Left ventricle myocardium inferior (tissue), 1 donor: ENCODE results near the gene CYP4Z1. TPM values are rescaled to one million over a fixed set of nuclear protein-coding genes. Genes with fewer than 3 reads are reported as not detected.

Experiments
- DNase-seq: peaks from one replicate; pipeline ENCODE4 v3.0.0-alpha.2; 2020
- H3K27ac ChIP-seq: fragments of 200-600 bp; replicated peaks from 2 replicates; pipeline ENCODE4 v1.8.0; 2021
- H3K27me3 ChIP-seq: fragments of 200-600 bp; 2 replicates; pipeline ENCODE4 v1.8.0; 2021; ENCODE audit warnings: low read depth
- H3K36me3 ChIP-seq: fragments of 200-600 bp; 2 replicates; pipeline ENCODE4 v1.8.0; 2021
- H3K4me1 ChIP-seq: fragments of 200-600 bp; 2 replicates; pipeline ENCODE4 v1.8.0; 2021
- H3K4me3 ChIP-seq: fragments of 200-600 bp; 2 replicates; pipeline ENCODE4 v1.8.0; 2021; ENCODE audit warnings: mild to moderate bottlenecking, moderate library complexity
- H3K9me3 ChIP-seq: fragments of 200-600 bp; replicated peaks from 2 replicates; pipeline ENCODE4 v1.8.0; 2021
- CTCF ChIP-seq: fragments of 200-600 bp; IDR thresholded peaks from 2 replicates; pipeline ENCODE4 v1.8.0; 2021; ENCODE audit warnings: antibody characterized with exemption, mild to moderate bottlenecking, borderline replicate concordance
- intact Hi-C: fragments of 100-400 bp; cut with micrococcal nuclease; formaldehyde crosslinking; loops from one replicate; pipeline ENCODE4 v1.11.0; 2022
- total RNA-seq: library from RNA; stranded (reverse); fragmentation: NEBNext Ultra II Directional; extraction: Animal tissue kit (Norgen Biotek cat#: 25700); gene quantifications from one replicate; pipeline ENCODE4 v1.2.1, GENCODE V29; 2021
- donor health status: DM: no; HTN: yes; CAD: no; lungs with severe emphysema.

CYP4Z1 gene
- total RNA-seq, 1 donor from 2014 or later: 0.71 TPM

DNA sequence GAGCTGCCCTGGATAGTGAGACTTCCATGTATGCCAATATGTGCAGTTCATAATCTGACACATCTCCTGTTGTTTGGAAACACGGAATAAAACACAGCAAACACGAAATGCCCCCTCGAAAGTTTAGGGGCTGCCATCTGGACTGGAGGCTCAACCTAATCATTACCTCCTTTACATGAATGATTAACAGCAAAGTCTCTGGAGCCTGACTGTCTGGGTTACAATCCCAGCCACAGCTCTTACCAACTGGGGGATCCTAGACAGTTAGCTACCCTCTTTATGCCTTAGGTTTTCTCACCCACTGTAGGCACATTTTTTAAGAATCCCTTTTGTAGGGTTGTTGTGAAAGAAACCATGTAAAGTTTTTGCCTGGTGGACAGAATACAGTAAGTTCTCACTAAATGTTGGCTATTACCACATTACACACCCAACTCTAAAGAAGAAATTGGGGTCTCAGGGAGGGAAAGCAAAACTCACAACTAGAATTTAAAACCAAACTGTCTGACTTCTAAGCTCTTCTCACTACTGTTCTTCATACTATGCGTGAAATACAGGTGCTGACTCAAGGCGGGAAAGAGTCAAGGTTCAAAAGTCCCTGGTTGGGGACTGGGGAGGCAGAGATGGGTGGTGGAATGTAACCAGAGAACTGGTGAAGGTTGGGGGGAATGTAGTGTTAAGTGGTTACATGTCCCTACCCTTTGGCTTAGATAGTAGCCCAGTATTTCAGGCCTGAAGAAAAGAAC is 94.4 kb downstream of the CYP4Z1 start:
- H3K9me3 ChIP-seq: peaks cover 22% of the 10 kb centered on the region
- no peaks in the 10 kb centered on the region for H3K4me1 ChIP-seq
- peaks cover 33% of the 10 kb centered on the region for H3K27me3 ChIP-seq
- no peak for DNase-seq
- H3K27ac ChIP-seq: no peak overlapping the region
- no peak overlapping the region for H3K4me3 ChIP-seq
- intact Hi-C loops: no loop called here
- no peak for TF ChIP-seq CTCF
- H3K36me3 ChIP-seq: no peaks in the 10 kb centered on the region

DNA sequence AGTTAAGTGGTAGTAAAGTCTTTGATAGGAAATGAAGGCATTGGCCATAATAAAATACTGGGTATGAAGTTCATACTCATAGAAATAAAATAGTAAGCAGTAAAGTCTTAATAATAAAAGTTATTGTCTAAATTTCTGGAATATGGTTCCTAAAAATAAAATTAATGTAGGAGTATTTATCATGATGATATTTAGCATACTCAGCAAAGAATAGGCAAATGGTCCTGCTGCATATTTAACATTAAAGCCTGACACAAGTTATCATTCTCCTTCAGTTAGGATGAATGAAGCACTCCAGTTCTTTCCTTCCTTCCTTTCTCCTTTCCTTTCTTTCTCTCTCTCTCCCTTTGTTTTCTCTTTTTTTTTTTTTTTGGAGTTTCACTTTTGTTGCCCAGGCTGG is 97.5 kb downstream of the CYP4Z1 start:
- H3K4me3 ChIP-seq: no peak overlapping the region
- intact Hi-C loops: no loop called here

More for the DNA sequence above, 97.5 kb downstream of the CYP4Z1 start:
- Histone ChIP-seq H3K27me3 (peaks cover 29% of the 10 kb centered on the region), H3K9me3 (peaks cover 12% of the 10 kb centered on the region), H3K4me1 (no peaks in the 10 kb centered on the region), H3K36me3 (no peaks in the 10 kb centered on the region), H3K27ac (no peak overlapping the region)
- TF ChIP-seq CTCF: no peak
- no peak for DNase-seq

Other genes with a start within 250 kb of the CYP4Z1 start
- gene CYP4A11, start 125.8 kb upstream of the CYP4Z1 start, total RNA-seq: not detected
- gene CYP4X1, start 43.6 kb upstream of the CYP4Z1 start, total RNA-seq: 2.1 TPM
- not detected for gene CYP4A22, start 70.2 kb downstream of the CYP4Z1 start, total RNA-seq
- gene PDZK1IP1, start 122.8 kb downstream of the CYP4Z1 start, total RNA-seq: not detected
- gene TAL1, start 165.0 kb downstream of the CYP4Z1 start, total RNA-seq: 4.3 TPM
- gene STIL, start 246.9 kb downstream of the CYP4Z1 start, total RNA-seq: 0.58 TPM